Tibial artery (tissue), 4 donors: ENCODE measurements around the gene SLC38A2.

Source experiments
- DNase-seq, 2 donors: peaks; one replicate each; pipeline ENCODE4 v3.0.0-alpha.2; 2019
- H3K27ac ChIP-seq, 2 donors: fragments of 200-600 bp; sonication (generic) in 1 of 2; 1 replicate in 1 of 2; 2 replicates in 1 of 2; pipeline ENCODE4 v1.5.1; 2018 to 2019; ENCODE audit warnings: mild to moderate bottlenecking in 1 of 2
- H3K27me3 ChIP-seq, 2 donors: fragments of 200-600 bp; sonication (generic) in 1 of 2; one replicate each; pipeline versions ENCODE4 v1.5.1 to v1.6.0; 2016 to 2019
- H3K36me3 ChIP-seq, 3 donors: fragments of 200-600 bp; sonication (generic) in 2 of 3; one replicate each; pipeline ENCODE4 v1.5.1; 2016 to 2019; ENCODE audit warnings: mild to moderate bottlenecking in 2 of 3
- H3K4me1 ChIP-seq, 4 donors: fragments of 200-600 bp; sonication (generic) in 2 of 4; 1 replicate in 3 of 4; 2 replicates in 1 of 4; pipeline ENCODE4 v1.5.1; 2016 to 2019
- H3K4me3 ChIP-seq, 2 donors: fragments of 200-600 bp; sonication (generic) in 1 of 2; 1 replicate in 1 of 2; 2 replicates in 1 of 2; pipeline ENCODE4 v1.5.1; 2018 to 2019; ENCODE audit warnings: mild to moderate bottlenecking in 2 of 2
- H3K9me3 ChIP-seq, 3 donors: fragments of 200-600 bp; sonication (generic) in 1 of 3; one replicate each; pipeline ENCODE4 v1.5.1; 2016 to 2019
- CTCF ChIP-seq, 2 experiments: fragments of 200-600 bp in 1 of 2; fragments of 450-650 bp in 1 of 2; IDR thresholded peaks; one replicate each; pipeline ENCODE4 v1.5.1; 2017 to 2019; ENCODE audit warnings: antibody characterized with exemption in 2 of 2, mild to moderate bottlenecking in 1 of 2, moderate library complexity in 1 of 2
- intact Hi-C: fragments of 100-400 bp; cut with DNase I; formaldehyde crosslinking; loops from one replicate; pipeline ENCODE4 v1.15.0; 2023; ENCODE audit warnings: low total_unique reads

The SLC38A2 gene

DNA sequence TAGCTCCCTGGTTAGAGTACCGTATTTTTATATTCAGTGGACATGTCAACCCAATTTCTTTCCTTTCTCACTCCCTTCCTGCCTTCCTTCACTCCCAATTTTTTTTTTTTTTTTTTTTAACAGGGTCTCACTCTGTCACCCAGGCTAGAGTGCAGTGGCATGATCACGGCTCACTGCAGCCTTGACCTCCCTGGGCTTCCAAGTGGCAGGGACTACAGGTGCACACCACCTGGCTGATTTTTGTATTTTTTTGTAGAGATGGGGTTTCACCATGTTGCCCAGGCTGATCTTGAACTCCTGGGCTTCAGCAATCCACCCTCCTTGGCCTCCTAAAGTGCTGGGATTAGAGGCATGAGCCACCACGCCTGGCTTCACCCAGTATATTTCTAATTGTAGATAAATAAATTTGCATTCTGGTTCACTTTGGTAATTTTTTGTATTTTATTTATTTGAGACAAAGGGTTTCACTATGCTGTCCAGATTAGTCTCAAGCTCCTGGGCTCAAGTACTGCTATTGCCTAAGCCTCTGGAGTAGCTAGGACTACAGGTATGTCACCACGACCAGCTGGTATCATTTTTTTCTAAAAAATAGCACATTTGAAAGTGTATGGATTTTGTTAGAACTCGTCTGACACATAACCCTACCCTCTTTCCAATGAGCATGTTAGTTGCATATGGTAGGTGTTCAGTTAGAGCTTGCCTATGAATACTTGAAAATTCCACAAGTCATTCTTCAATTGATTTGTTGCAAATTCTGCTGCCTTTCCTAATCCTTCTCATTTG lies 15.7 kb downstream of the SLC38A2 start:
- intact Hi-C loops = no loop called here
- no peak for TF ChIP-seq CTCF (IDR thresholded peaks at IDR 0.05)
- Histone ChIP-seq H3K36me3 (peaks cover 32 to 38% (median 33%) of the 10 kb centered on the region in 3 donors), H3K4me3 (no peak overlapping the region), H3K27me3 (no peaks in the 10 kb centered on the region), H3K27ac (peak overlapping the region in 1 of 2 donors; percentile 34), H3K4me1 (peaks cover 0 to 59% (median 14%) of the 10 kb centered on the region in 4 donors), H3K9me3 (no peaks in the 10 kb centered on the region)
- no peak for DNase-seq

DNA sequence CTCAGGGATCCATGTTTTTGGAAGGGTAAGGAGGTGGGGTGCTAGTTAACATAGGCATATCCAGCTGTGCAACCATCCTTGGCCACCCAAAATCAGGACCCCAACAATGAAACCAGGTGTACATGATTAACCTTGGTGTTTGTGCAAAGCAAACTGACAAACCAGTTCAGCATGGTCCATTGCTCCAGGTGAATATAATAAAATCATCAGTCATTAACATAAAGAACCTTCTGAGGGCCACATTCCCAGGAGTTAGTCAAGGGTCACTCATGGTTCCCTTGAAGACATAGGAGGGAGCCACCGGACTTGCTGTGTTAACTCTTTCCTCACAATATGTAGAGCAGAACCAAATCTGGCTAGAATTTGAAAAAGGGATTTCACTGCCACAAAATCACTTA lies 17.8 kb downstream of the SLC38A2 start:
- Histone ChIP-seq H3K4me3 (no peak overlapping the region), H3K27me3 (no peaks in the 10 kb centered on the region), H3K9me3 (no peaks in the 10 kb centered on the region), H3K27ac (peak overlapping the region in 1 of 2 donors; percentile 67), H3K4me1 (peaks cover 0 to 48% (median 14%) of the 10 kb centered on the region in 4 donors), H3K36me3 (peaks cover 12 to 17% (median 13%) of the 10 kb centered on the region in 3 donors)
- no peak for TF ChIP-seq CTCF (IDR thresholded peaks at IDR 0.05)
- intact Hi-C loops = no loop called here
- DNase-seq = no peak

- H3K4me1 ChIP-seq = peaks cover 0 to 50% (median 15%) of the 10 kb centered on the region in 4 donors
- no peaks in the 10 kb centered on the region for H3K27me3 ChIP-seq
- no peaks in the 10 kb centered on the region for H3K9me3 ChIP-seq
- peaks cover 6 to 12% (median 7%) of the 10 kb centered on the region in 3 donors for H3K36me3 ChIP-seq
- intact Hi-C loops = no loop called here
- DNase-seq = no peak
- peak overlapping the region; percentile 9 to 67 for H3K27ac ChIP-seq
- H3K4me3 ChIP-seq = no peak overlapping the region
- TF ChIP-seq CTCF (IDR thresholded peaks at IDR 0.05) = peak in 1 of 2 experiments; percentile 16
Measured at GRCh38 chr12:46354111-46354801, 18.3 kb downstream of the SLC38A2 start.

- intact Hi-C loops = no loop called here
- Histone ChIP-seq H3K27ac (peak overlapping the region; percentile 45 to 67), H3K27me3 (no peaks in the 10 kb centered on the region), H3K4me1 (peaks cover 0 to 53% (median 16%) of the 10 kb centered on the region in 4 donors), H3K4me3 (no peak overlapping the region), H3K9me3 (no peaks in the 10 kb centered on the region), H3K36me3 (no peaks in the 10 kb centered on the region)
- no peak for TF ChIP-seq CTCF (IDR thresholded peaks at IDR 0.05)
- DNase-seq = no peak
Measured at GRCh38 chr12:46351886-46352650, 20.5 kb downstream of the SLC38A2 start.

- Histone ChIP-seq H3K9me3 (no peaks in the 10 kb centered on the region), H3K36me3 (no peaks in the 10 kb centered on the region), H3K27ac (no peak overlapping the region), H3K4me3 (no peak overlapping the region), H3K27me3 (no peaks in the 10 kb centered on the region), H3K4me1 (peaks cover 0 to 46% (median 16%) of the 10 kb centered on the region in 4 donors)
- intact Hi-C loops = no loop called here
- no peak for DNase-seq
- no peak for TF ChIP-seq CTCF (IDR thresholded peaks at IDR 0.05)
Measured at GRCh38 chr12:46351138-46351537, 21.4 kb downstream of the SLC38A2 start.
